ENCODE results near the gene ACACA.
"Not testable (repeated sequence)": the region's sequence is repeated elsewhere in the genome, so short reads cannot be mapped to it uniquely, and the experiment has no call there.

ACACA gene

DNA sequence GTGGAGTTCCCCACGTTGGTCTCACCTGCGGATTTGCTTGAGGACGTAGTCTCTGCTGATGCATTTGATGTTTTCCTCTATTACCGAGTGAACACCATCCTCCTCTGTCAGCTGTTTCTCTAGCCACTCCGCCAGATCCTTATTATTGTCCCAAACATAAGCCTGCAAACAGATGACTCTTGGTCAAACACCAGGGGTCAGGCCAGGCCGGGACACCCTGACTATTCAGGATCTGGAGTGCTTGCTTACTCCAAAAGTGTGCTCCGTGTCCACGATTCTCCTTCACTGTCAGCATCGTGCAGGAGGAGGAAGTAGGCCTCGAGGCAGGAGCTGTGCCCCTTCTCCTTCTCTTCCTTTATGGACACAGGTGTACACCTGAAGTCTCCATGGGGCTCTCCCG, 317.7 kb downstream of the ACACA start:
- no peak for DNase-seq

DNA sequence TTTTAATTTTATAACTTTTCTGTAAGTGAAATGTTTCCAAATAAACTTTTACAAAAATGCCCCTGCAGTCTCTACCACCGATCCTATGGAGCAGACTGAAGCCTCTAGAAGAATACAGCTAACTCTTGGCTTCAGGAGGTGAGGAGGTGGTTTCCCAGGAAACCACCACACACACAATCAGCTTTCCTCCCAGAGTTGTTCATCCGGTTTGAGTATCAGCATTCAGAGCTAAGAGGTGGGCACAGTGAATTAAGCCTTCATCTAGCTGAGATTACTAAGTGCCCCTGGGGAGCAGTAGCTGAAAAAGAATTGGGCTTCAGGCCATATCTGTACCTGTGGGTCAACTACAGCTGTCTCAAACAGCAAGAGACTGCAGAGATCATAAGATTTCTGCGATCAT, 318.2 kb downstream of the ACACA start:
- DNase-seq: no peak

DNA sequence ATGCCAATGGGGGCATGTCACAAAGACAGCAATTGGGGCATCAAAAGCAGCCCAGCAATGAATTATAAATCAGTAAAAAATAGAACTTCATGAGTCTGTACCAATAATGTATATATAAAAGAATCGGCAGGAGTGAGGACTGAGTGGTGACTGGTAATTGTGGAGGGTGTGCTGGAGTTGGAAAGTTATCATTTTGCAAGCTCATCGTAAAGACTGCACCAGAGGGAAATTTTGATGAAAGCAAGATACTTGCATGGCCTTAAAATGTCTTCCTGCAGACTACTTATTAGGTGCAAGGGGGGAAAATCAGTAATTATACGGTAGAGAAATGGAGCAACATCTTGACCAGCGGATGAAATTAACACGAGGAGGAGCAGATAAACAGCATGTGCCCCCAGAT, 319.0 kb downstream of the ACACA start:
- DNase-seq: no peak

DNA sequence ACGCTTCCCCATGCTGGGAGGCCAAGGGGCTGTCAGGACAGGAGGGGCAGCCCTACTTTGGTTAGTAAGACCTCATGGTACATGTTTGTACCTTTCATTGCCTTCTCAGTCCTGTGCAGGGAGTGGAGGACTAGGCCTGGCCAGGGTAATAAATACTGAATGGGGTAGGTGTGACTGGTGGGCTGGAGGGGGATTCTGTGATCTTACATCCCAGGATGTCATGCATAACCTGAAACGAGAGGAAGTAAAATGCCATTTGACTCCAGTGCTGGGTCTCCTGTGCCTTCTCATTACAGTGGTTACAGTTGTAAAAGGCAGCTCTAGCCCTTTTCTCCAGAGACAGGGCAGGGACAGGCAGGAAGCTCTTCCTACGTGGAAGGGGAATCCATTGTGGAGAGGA, 319.7 kb downstream of the ACACA start:
- DNase-seq: no peak

DNA sequence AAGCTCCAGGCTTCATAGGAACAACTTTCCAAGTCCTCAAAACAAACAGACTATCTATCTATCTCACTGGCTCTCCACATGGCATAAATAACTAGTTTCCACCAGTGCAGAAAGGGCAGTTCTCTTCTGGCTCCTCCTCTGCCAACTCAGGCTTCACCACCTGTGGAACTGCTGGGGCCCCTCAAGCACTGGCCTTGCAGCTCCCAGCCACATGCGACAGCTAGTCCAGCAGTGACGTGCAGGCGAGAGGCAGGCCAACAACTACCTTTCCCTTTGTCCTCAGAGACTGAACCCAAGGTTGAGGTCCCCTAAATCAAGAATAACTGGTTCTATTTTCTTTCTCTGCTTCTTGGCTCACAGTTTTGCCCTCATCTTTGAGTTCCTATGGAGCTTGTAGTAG, 320.3 kb downstream of the ACACA start:
- no peak for DNase-seq

DNA sequence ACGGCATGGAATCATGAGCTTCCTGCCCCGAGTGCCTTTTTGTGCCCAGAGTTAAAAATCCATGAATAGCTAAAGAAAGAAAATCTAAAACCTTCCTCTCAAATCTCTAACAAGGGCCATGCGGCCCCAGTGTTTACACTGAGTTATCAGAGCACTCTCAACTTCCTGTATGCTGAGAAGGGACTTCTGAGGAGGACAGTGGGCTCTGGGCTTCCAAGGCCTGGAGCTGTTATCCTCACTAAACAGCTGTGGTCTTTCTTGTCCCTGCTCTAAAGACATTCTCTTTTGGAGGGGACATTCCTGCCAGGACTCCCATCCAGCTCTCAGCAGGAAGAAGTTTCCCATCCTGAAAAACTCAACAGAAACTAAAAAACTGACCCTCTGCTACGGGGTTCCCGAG, 322.3 kb downstream of the ACACA start:
- no peak for DNase-seq

DNA sequence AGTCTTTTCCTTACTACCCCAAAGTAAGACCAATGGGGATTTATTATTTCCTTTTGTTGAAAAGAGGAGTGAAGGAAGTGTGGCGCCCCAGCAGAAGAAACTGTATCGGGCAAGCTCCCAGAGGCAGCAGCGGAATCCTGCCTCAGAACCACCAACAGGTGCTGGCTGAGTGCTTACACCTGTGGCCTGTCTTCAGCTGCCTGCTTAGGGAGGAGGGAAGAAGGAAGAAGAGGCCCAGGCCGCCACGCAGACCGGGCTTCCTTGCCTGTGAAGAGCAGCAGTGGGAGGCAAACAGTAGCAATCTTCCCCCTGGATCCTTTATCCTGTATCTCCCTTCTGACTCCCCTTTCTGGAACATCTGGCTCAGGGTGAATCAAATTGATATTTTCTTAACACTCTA, 323.2 kb downstream of the ACACA start:
- no peak for DNase-seq

DNA sequence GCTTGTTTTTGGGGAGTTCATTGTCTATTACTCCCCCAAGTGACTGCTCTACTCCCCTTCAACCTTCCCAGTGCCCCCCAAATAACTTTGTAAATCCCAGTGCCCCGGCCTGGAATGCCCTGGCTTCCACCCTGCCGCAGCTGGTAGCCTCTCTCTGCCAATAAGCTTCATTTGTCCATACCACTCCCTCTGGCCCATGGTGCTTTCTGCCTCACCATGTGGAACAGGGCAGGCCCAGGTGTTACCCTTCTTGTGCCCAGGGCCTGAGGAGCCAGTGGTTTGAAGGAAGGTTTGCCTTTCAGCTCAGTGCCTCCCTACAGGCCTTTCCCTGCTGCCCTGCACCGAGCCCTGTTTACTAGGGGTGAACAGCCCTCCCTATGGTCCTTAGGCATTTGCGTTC, 323.7 kb downstream of the ACACA start:
- DNase-seq: no peak

DNA sequence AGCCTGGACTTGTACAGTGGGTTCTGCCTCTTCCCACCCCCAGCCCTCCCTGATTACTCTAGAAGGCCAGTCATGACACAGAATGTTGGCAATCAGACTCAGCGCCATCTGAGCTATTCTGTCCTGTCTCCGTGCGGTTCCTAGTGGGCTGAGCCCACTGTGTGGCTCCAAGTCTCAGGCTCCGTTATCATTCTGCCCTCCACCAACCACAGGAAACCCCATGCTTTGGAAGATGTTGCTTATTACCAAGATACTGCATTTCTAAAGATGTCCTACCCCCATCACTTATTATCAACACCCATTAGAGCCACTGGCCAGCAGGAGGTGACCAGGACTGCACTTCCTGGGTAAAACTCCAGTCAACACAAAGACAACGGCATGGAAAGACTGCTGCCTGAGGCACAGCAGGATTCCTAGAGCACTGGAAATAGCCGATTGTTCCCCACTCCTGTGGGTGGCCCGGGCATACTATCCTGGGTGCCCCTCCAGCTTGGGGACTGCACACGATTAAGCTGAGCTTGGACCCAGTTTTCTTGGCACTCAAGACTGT, 324.2 kb downstream of the ACACA start:
- no peak for DNase-seq

DNA sequence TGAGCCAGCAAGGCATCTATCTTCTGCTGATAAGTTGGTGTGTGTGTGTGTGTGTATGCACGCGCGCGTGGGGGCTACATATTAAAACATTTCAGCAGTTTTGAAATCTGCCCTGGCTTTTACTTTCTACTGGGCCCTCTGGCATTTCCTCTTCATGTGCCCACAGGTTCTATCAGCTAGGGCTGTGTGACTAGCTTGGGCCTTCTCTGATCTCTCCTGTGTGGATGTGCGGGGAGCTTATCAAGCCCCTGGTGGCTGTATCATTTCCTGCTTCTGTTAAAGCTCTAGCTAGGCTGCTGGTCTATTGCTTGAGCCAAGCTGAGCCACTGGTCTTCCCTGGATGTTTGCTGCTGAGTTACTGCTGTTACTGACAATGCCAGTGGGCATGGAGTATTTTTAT, 325.3 kb downstream of the ACACA start:
- DNase-seq: no peak

DNA sequence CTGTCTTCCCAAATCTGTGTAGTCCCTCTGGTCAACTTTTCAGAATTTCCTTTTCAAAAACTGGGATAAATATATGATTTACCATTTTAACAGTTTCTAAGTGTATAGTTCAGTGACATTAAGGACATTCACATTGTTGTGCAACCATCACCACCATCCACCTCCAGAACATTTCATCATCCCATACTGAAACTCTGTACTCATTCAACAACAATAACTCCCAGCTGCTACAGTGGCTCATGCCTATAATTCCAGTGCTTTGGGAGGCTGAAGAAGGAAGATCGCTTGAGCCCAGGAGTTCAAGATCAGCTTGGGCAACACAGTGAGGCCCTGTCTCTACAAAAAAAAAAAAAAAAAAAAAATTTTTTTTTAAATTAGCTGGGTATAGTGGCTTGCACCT, 326.9 kb downstream of the ACACA start:
- DNase-seq: no peak

DNA sequence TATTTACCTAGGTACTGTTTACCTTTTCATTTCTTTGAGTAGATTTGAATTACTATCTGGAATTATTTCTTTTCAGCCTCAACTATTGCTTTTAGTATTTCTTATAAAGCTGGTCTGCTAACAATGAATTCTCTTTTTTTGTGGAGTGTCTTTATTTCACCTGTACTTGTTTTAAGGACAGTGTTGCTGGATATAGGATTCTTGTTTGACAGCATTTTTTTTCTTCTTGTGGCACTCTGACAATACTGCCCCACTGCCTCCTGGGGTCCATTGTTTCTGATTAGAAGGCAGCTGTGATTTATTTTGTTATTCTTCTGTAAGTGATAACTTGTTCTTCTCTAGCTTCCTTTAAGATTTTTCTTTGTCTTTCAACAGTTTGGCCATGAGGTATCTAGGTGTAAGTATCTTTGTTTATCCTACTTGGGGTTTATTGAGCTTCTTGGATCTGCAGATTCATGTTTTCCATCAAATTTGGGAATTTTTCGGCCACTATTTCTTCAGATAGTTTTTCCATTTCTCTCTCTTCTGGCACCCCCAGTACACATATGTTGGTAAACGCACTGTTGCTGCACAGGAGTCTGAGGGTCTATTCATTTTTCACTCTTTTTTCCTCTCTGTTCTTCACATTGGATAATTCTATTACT, 327.4 kb downstream of the ACACA start:
- DNase-seq: no peak

DNA sequence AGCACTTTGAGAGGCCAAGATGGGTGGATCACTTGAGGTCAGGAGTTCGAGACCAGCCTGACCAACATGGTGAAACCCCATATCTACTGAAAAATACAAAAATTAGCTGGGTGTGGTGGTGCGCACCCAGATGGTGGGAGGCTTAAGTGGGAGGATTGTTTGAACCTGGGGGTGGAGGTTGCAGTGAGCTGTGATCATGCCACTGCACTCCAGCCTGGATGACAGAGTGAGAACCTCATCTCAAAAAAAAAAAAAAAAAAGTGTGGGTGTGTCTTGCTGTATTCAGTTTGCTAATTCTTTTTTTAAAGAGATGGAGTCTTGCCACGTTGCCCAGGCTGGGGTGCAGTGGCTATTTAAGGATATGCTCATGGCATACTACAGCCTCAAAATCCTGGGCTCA, 333.2 kb downstream of the ACACA start:
- DNase-seq: not testable (repeated sequence)

DNA sequence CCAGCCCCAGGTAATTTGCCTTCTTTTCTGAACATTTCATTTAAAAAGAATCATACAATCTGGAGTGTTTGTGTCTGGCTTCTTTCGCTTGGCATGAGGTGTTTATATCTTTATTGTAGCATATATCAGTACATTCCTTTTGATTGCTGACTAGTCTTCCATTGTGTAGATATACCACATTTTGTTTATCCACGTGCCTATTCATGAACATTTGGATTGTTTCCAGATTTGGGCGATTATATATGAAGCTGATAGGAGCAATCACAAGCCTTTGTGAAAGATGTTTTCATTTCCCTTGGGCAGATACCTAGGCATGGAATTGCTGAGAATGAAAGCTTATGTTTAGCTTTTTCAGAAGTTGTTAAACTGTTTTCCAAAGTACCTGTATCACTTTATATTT, 337.5 kb downstream of the ACACA start:
- no peak for DNase-seq

DNA sequence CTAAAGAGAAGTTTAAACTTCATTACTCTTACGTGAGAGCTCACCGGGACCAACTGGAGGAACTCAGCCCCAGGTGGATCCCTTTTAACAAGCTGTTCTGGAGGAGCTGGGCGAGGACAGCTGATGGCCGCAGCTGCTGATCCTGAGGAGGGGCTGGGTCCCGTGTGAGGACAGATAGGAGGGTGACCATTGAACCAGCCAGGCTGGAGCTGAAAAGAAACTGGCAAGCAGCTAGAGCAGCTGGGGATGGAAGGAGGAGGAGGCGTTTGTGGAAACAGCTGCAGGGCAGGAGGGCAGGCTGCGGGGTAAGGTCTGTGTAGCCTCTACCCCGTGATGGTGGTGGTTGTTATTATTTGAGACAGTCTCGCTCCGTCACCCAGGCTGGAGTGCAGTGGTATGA, 338.4 kb downstream of the ACACA start:
- DNase-seq: no peak

DNA sequence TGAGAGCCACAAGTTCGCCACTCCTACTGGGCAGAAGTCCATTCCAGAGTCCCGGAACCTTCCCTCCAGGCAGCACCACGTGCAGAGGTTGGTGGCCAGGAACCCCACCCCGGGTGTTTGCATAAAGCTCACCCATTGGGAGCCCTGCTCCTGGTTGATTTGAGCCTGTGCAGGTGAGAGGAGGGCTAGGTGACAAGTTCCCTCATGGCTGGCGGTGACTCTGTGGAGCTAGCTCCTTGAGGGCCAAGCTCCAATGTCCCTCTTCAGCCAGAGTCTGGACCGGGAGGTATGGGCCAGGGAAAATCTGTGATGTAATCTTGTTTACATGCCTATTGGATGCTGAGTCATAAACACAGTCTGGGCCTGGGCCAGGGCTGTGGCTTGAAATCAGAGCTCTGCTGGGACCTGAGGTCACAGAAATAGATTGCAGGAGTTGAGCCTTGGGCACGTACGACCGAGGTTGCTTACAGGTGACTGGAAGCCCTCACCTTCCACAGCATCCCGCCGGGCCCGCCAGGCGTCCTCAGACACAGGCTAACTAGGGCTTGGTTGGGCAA, 339.0 kb downstream of the ACACA start:
- DNase-seq: peak; percentile 13

DNA sequence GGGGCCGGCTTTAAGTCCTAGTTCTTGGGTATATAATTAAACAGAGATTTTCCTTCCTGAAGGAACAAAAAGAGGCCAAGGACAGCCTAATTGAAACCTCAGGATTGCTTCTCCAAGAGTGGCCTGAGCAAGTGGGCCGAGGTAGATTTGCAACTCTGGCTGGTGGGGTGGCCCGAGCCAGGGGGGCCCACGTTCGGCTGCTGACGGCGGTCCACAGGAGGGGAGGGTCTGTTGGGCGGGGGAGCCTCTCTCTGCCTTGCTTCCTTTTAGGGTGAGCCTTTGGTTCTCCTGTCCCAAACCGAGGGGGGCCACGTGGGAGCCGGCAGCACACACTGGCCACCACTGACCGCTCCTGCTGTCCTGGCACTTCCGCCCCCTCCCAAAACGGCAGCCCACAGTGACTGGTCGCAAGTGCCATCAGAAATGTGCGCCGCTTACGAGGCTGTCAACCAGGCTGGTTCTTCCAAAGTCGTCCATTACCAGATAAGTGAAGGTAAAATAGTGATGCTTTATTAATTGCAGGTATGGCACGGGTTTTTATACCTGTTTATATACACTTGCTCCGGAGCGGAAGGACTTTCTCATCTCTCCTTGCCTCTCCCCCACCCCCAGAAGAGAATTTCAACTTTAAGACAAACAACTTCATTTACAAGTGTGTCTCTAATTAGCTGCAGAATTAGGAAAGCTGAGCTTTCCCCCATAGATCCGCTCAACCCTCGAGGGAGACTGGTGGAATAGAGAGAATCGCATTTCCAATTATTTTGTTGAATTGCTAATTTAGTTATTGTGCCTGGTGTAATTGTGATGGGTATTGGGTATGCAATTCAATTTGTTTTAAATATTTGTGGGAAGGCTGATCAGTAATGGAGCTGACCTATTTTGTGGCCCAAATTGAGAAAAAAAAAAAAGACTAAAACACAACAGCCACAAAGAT, 340.0 kb downstream of the ACACA start:
- DNase-seq: no peak

DNA sequence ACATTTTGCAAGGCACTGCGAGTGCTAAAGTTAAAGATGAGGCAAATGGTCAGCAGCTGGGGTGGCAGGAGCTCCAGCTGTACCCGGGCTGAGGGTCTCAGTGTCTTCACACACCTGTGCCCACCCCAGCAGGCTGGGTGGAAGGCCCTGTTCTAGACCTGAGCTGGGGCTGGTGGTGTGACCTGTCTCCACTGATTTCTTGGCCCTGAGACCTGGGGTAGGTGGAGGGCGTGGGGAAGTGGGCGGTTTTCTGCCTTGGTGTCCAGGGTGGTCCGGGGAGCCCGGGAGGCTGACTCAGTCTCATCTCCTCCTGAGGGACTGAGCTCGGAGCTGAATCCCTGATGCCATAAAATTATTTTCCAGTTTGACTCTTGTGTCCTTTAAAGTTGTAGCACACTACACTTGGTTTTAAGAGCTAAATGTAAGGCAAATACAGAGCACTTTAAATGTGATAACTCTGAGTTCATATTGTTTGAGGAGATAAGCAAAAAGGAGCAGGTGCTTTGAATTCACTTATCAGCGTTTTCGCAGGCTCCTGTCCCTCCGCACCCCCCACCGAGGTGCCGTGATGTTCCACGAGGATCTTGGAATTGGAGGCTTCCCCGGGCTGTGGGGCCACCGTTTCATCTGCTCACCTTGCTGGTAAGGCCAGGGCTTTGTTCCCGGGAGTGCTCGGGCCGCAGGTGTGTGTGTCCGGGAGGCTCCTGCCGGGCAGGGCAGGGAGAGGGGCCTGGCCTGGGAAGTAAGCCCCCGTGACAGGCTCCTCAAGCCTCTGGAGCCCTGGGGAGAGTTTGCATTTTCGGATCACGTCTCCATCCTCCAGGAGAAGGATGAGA, 340.9 kb downstream of the ACACA start:
- no peak for DNase-seq

DNA sequence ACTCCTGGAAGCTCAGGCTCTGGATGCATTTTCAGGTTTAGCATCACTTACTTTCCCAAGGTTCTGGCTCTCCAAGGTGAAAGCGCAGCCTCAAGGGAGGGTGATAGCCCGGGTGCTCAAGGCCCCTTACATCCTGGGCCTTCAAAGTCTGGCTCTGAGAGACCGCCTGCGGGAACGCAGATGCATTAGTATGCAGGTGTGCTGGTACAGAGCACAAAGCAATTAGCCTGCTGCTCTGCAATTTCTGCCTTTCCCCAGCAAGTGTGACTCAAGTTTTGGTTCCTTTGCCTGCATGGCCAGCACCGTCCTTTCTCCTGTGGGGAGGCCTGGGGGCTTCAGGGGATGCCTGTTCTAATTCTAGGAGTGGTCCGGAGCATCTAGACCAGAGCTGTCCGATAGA, 341.7 kb downstream of the ACACA start:
- no peak for DNase-seq

DNA sequence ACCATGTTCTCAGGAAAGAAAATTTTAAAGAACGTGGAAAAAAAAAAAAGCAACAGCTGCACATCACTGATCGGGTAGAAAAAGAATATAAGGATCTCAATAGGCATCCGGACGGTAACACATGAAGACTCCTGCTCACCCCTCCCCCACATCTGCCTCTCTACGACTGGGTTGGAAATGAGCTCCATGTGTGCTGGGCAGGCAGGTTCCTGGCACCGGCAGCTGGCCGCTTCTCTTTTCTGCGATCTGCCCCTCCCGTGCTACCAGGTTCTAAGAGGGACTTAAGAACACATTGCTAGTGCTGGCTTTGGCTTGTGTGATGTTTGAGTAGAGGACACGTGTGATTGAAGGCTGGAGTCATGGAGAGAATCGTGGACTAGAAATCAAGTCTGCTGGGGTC, 342.4 kb downstream of the ACACA start:
- no peak for DNase-seq

DNA sequence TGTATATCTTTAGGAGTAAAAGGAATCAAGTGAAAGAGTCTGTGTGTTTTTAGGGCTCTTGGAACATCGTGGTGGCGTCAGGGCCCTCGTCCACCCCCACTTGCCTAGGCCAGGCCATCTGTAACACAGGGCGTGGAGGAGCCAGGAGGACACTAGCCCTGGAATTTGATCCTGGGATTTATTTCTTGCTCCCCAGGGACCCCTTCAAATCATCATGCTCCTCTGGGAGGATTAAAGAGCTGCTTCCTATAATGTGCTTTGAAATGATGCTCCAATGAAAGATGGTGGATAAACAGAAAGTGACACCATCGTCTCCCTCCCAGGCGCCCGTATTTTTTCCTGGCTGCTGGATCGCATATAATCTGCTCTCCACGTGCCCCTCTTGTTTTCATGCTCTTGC, 344.6 kb downstream of the ACACA start:
- no peak for DNase-seq

DNA sequence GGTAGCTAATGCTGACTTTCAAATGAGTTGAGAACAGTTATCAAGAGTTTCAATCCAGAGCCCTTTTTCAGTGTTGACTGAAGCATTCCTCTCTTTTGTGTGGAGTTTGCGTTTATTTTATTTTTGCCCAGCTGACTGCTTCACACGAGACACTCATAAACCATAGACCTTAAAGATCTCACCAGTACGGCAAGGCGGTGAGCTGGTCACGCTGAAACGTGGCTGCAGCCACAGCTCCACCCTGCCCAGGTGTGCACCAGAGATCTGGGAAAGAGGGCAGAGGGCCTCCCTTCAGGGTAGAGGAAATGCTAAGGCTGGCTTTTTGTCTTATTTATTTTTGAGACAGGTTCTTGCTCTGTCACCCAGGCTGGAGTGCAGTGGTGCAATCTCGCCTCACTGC, 345.7 kb downstream of the ACACA start:
- DNase-seq: peak; percentile 24

DNA sequence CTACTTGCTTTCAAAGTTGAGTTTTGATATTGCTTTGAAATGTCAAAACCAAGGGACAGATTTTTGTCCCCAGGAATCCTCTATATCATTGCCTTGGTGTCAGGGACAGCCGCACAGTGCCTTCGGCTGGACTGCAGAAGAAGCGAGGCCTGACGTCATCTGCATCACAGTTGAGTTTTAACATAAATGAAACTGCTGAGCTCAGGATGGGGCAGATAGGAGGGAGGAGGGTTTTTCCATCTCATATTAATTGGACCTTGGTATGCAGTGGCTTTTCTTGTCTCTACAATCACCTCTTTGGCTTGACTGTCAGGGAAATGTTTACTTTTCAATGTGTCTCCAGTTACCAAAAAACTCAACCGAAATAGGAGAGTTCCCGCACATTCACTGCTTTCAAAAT, 346.5 kb downstream of the ACACA start:
- no peak for DNase-seq

Measured in RPMI8226 (cell line).